K562 (cell line): ENCODE data around the gene TRAK1. TPM values are rescaled to one million over a fixed set of nuclear protein-coding genes. Genes with fewer than 3 reads are reported as not detected.
A peak's percentile ranks its signal among the peaks of the same experiment; 100 is the strongest.

ENCODE experiments used
- ARID2 ChIP-seq: fragments of 450-650 bp; IDR thresholded peaks from 2 replicates; pipeline ENCODE4 v1.6.1; 2017; ENCODE audit warnings: antibody characterized with exemption, mild to moderate bottlenecking
- ATF3 ChIP-seq, 2 experiments: fragments of 450-650 bp in 1 of 2; sonication (generic) in 1 of 2; formaldehyde crosslinking in 1 of 2; IDR thresholded peaks in 1 of 2; conservative IDR thresholded peaks in 1 of 2; 2 replicates each; pipeline versions ENCODE4 v1.6.1 to v1.8.1; 2016 to 2023; ENCODE audit warnings: mild to moderate bottlenecking in 2 of 2, moderate library complexity in 2 of 2, inconsistent platforms in 1 of 2, missing genetic modification reagents in 1 of 2
- BCLAF1 ChIP-seq, 2 experiments: fragments of 450-650 bp in 1 of 2; IDR thresholded peaks; 2 replicates each; pipeline ENCODE4 v1.6.1; 2011 to 2017; ENCODE audit warnings: low read depth in 2 of 2, antibody characterized with exemption in 1 of 2, borderline replicate concordance in 1 of 2, low read length in 1 of 2, mild to moderate bottlenecking in 1 of 2, mixed read lengths in 1 of 2; ENCODE audit not compliant: control insufficient read depth in 1 of 2
- FOXJ3 ChIP-seq: sonication (generic); formaldehyde crosslinking; IDR thresholded peaks from 2 replicates; pipeline ENCODE4 v1.4.0; 2020; ENCODE audit warnings: mild to moderate bottlenecking, missing genetic modification reagents
- FOXO4 ChIP-seq: fragments of 450-650 bp; formaldehyde crosslinking; IDR thresholded peaks from 2 replicates; pipeline ENCODE4 v1.4.0; 2020; ENCODE audit warnings: mild to moderate bottlenecking, moderate library complexity
- GMEB1 ChIP-seq: fragments of 250-450 bp; sonication (Bioruptor Pico); IDR thresholded peaks from 2 replicates; pipeline ENCODE4 v1.4.0; 2020; ENCODE audit warnings: mild to moderate bottlenecking
- JUN ChIP-seq, 2 experiments: sonication (generic) in 1 of 2; formaldehyde crosslinking in 1 of 2; IDR thresholded peaks; 2 replicates each; pipeline versions ENCODE4 v1.6.1 to v1.8.0; 2012 to 2022; ENCODE audit warnings: borderline replicate concordance in 2 of 2, mild to moderate bottlenecking in 2 of 2, improper control_type of control experiment in 1 of 2, low read depth in 1 of 2, low read length in 1 of 2, missing genetic modification reagents in 1 of 2
- NBN ChIP-seq: fragments of 450-650 bp; IDR thresholded peaks from 2 replicates; pipeline ENCODE4 v1.6.1; 2016; ENCODE audit warnings: low read depth, mild to moderate bottlenecking
- POLR2AphosphoS2 ChIP-seq: IDR thresholded peaks from 2 replicates; pipeline ENCODE4 v1.6.1; 2012; ENCODE audit warnings: low read length, improper control_type of control experiment
- SMARCB1 ChIP-seq: IDR thresholded peaks from 2 replicates; pipeline ENCODE4 v1.6.1; 2011; ENCODE audit warnings: improper control_type of control experiment, low read depth; ENCODE audit not compliant: insufficient read length
- polyA plus RNA-seq, 8 experiments: library from polyadenylated mRNA; depleted of rRNA in 4 of 8; stranded (reverse) in 5 of 8; unstranded in 3 of 8; fragments of >200 nt; fragmentation: Nextera tagmentation in 2 of 8; fragmentation: Illumina TruSeq in 1 of 8; extraction: Ambion mirVana in 2 of 8; extraction: Trizol in 1 of 8; gene quantifications; 2 replicates each; pipeline versions ENCODE4 v1.2.1 to v1.2.3, GENCODE V29; 2011 to 2014; ENCODE audit warnings: inconsistent platforms in 1 of 8, missing spikeins in 1 of 8
- total RNA-seq, 7 experiments: library from RNA; depleted of rRNA in 6 of 7; stranded (reverse); fragments of >200 nt in 6 of 7; fragmentation: Illumina TruSeq in 2 of 7; extraction: Trizol in 2 of 7; gene quantifications; 2 replicates each; pipeline versions ENCODE4 v1.2.1 to v1.2.3, GENCODE V29; 2011 to 2021; ENCODE audit warnings: low replicate concordance in 1 of 7
- TF ChIP-seq, protein P1 (sequence below): fragments of 250-450 bp; sonication (Bioruptor Pico); IDR thresholded peaks from 2 replicates; pipeline ENCODE4 v1.5.0; 2020; ENCODE audit warnings: mild to moderate bottlenecking, borderline replicate concordance

TRAK1 gene
- total and polyA plus RNA-seq, 9 of the 15 experiments (the other 6 are each of a cell fraction or from before 2014, with no cell fraction given): 5.3 to 28.5 (median 17.5) TPM

DNA sequence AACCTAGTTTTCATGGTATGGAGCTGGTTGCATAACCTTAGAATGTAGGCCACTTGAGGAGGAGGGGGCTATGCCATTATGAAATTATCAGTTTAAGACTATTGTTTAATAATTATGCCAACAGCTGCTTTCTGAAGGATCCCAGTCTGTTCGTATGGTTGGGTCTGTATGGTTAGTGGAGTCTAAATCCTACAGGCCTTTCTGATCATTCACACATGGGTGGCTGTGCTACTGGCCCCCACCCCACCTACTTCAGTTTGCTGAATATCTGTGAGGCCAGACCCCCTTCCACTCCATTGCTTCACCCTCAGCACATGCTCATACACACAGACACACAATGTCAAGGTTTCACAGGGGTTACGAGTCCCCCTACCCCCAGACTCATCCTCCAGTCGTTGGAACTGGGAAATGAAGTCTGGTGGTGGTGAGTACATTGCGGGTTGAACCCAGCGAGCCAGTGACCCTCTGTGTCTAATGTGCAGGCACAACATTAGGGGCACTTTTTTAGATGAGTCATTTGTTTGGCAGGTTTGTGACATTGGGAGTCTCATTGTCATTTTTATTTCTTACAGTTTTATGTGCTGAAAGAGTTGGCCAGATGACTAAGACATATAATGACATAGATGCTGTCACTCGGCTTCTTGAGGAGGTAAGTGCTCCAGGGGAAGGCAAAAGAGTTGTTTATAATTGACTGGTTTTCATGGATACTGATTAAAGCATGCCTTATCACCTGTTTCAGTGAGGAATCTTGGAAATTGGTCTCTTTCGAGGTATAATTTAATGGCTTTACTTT lies 85.3 kb downstream of the TRAK1 start (continued):
- no peak for TF ChIP-seq SMARCB1
- TF ChIP-seq, protein P1, sequence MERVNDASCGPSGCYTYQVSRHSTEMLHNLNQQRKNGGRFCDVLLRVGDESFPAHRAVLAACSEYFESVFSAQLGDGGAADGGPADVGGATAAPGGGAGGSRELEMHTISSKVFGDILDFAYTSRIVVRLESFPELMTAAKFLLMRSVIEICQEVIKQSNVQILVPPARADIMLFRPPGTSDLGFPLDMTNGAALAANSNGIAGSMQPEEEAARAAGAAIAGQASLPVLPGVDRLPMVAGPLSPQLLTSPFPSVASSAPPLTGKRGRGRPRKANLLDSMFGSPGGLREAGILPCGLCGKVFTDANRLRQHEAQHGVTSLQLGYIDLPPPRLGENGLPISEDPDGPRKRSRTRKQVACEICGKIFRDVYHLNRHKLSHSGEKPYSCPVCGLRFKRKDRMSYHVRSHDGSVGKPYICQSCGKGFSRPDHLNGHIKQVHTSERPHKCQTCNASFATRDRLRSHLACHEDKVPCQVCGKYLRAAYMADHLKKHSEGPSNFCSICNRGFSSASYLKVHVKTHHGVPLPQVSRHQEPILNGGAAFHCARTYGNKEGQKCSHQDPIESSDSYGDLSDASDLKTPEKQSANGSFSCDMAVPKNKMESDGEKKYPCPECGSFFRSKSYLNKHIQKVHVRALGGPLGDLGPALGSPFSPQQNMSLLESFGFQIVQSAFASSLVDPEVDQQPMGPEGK (CRISPR knock-in tag): no peak
- TF ChIP-seq ATF3 (IDR thresholded peaks at IDR 0.05): peak; percentile 21; the same call in 1 of the 2 replicates
- TF ChIP-seq ATF3 (CRISPR knock-in tag; conservative IDR thresholded peaks at IDR 0.05): no peak
- no peak for TF ChIP-seq JUN (IDR thresholded peaks at IDR 0.05; ENCODE audit: borderline replicate concordance, low read depth, low read length)
- no peak for TF ChIP-seq JUN (CRISPR knock-in tag; IDR thresholded peaks at IDR 0.05; ENCODE audit: borderline replicate concordance)
- TF ChIP-seq ARID2: no peak
- no peak for TF ChIP-seq BCLAF1 (IDR thresholded peaks at IDR 0.05; ENCODE audit: borderline replicate concordance in 1 of 2, control insufficient read depth in 1 of 2, low read depth in 2 of 2, low read length in 1 of 2)
- TF ChIP-seq FOXJ3 (CRISPR knock-in tag): no peak
- no peak for TF ChIP-seq GMEB1
- no peak for TF ChIP-seq NBN
- TF ChIP-seq FOXO4: no peak
- TF ChIP-seq POLR2AphosphoS2: no peak
